PFSK-1 (cell line): ENCODE data around the gene MSMP.

Source experiments
- POLR2AphosphoS5 ChIP-seq: IDR thresholded peaks from 2 replicates; pipeline ENCODE4 v1.6.1; 2012; ENCODE audit warnings: low read depth, mild to moderate bottlenecking, control low read depth, low read length, moderate library complexity
- SIN3A ChIP-seq: IDR thresholded peaks from 2 replicates; pipeline ENCODE4 v1.6.1; 2012; ENCODE audit warnings: mild to moderate bottlenecking, low read length, moderate library complexity, borderline replicate concordance; ENCODE audit not compliant: insufficient read depth
- TAF1 ChIP-seq: IDR thresholded peaks from 2 replicates; pipeline ENCODE4 v1.6.1; 2012; ENCODE audit warnings: low read length, control low read depth, borderline replicate concordance; ENCODE audit not compliant: insufficient read depth
- TF ChIP-seq, protein P1 (sequence below), 2 experiments: IDR thresholded peaks; 2 replicates each; pipeline versions ENCODE4 v1.6.1 to v1.8.0; 2011 to 2012; ENCODE audit warnings: low read depth in 2 of 2, low read length in 2 of 2, control low read depth in 1 of 2, inconsistent platforms in 1 of 2, mild to moderate bottlenecking in 1 of 2, moderate library complexity in 1 of 2; ENCODE audit not compliant: insufficient read depth in 1 of 2

DNA sequence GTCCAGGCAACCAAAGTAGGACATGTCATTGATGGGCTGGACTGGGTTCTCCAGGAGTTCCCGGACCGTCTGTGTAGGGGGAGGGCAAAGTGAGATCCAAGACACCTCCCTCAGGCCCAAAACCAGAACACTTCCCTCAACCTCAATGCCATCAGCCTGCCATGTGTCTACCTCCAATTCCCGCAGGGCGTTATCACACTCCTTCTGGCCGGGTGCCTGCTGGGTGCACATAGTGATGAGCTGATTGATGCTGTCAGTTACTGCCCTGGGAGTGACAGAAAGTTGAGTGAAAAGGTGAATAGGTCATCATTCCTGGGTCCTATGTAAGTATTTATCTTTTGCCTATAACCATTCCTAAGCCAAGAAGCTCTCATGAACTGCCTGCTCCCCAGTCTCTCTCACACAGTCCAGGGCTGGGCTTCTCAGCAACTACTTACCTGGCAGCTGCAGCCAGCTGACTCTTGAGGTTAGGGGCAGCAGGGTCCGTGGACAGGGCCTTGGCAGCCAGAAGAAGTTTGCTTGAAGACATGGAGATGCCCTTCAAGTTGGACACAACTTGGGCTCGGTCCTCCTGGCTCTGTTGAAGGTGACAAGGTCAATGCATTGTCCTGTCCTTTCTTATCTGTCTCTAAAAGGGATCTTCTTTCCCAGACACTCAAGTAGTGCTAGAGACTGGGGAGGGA is 43.1 kb downstream of the MSMP start:
- TF ChIP-seq TAF1 (no peak), POLR2AphosphoS5 (no peak), SIN3A (no peak)
- TF ChIP-seq, protein P1, sequence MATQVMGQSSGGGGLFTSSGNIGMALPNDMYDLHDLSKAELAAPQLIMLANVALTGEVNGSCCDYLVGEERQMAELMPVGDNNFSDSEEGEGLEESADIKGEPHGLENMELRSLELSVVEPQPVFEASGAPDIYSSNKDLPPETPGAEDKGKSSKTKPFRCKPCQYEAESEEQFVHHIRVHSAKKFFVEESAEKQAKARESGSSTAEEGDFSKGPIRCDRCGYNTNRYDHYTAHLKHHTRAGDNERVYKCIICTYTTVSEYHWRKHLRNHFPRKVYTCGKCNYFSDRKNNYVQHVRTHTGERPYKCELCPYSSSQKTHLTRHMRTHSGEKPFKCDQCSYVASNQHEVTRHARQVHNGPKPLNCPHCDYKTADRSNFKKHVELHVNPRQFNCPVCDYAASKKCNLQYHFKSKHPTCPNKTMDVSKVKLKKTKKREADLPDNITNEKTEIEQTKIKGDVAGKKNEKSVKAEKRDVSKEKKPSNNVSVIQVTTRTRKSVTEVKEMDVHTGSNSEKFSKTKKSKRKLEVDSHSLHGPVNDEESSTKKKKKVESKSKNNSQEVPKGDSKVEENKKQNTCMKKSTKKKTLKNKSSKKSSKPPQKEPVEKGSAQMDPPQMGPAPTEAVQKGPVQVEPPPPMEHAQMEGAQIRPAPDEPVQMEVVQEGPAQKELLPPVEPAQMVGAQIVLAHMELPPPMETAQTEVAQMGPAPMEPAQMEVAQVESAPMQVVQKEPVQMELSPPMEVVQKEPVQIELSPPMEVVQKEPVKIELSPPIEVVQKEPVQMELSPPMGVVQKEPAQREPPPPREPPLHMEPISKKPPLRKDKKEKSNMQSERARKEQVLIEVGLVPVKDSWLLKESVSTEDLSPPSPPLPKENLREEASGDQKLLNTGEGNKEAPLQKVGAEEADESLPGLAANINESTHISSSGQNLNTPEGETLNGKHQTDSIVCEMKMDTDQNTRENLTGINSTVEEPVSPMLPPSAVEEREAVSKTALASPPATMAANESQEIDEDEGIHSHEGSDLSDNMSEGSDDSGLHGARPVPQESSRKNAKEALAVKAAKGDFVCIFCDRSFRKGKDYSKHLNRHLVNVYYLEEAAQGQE (IDR thresholded peaks at IDR 0.05; ENCODE audit: insufficient read depth in 1 of 2, low read depth in 2 of 2, low read length in 2 of 2) = no peak
